ENCODE data around the gene THRAP3.

GRCh38 chr1:36203027-36203553 lies 21.2 kb upstream of the THRAP3 start:
- no peak for TF ChIP-seq POLR2A (IDR thresholded peaks at IDR 0.05; ENCODE audit: low read depth, low read length)
- no peak for TF ChIP-seq POLR2AphosphoS5 (IDR thresholded peaks at IDR 0.05; ENCODE audit: low read depth, low read length)
- TF ChIP-seq SPI1 (IDR thresholded peaks at IDR 0.05; ENCODE audit: low read depth, low read length): no peak
- TF ChIP-seq TAF1 (IDR thresholded peaks at IDR 0.05; ENCODE audit: low read depth, low read length): no peak

Measured in GM12891 (cell line).